Upper lobe of left lung (tissue), 4 donors: ENCODE measurements around the gene BTBD7.

Source experiments
- CTCF ChIP-seq, 6 experiments: fragments of 450-650 bp in 4 of 6; fragments of 200-600 bp in 2 of 6; sonication (generic) in 2 of 6; IDR thresholded peaks; one replicate each; pipeline ENCODE4 v1.5.1; 2016 to 2019; ENCODE audit warnings: antibody characterized with exemption in 6 of 6
- EP300 ChIP-seq, 4 donors: sonication (generic); formaldehyde crosslinking; IDR thresholded peaks; one replicate each; pipeline ENCODE4 v1.5.1; 2017; ENCODE audit warnings: antibody characterized with exemption in 4 of 4, control low read depth in 2 of 4

- TF ChIP-seq CTCF (IDR thresholded peaks at IDR 0.05) (no peak), EP300 (IDR thresholded peaks at IDR 0.05) (no peak)
These were observed 118.2 kb downstream of the BTBD7 start for GRCh38 chr14:93214598-93214997.
